GM13977 (cell line): ENCODE results near the gene STOML1.

Source experiments
- DNase-seq: peaks from one replicate; pipeline ENCODE4 v3.0.0; 2012; ENCODE audit warnings: low spot score
- CTCF ChIP-seq: IDR thresholded peaks from 2 replicates; pipeline ENCODE4 v1.5.1; 2012; ENCODE audit warnings: mild to moderate bottlenecking, control low read depth; ENCODE audit not compliant: insufficient read depth; ENCODE audit errors: extremely low read depth, missing control alignments
- in situ Hi-C: fragments of 300-500 bp; cut with MboI; formaldehyde crosslinking; loops from one replicate; pipeline ENCODE4 v1.12.0; 2022; ENCODE audit warnings: low sequenced_read_pairs, low pct_unique_long_range_greater_than_20kb, mixed read lengths, inconsistent platforms; ENCODE audit not compliant: unreplicated experiment

The STOML1 gene

GRCh38 chr15:73937296-73937695 lies 54.8 kb downstream of the STOML1 start:
- in situ Hi-C loops: no loop called here
- TF ChIP-seq CTCF: no peak
- DNase-seq: no peak

- DNase-seq: no peak
- no peak for TF ChIP-seq CTCF
- in situ Hi-C loops: no loop called here
These were observed 55.4 kb downstream of the STOML1 start for GRCh38 chr15:73936588-73937290.

GRCh38 chr15:73936181-73936580 lies 55.9 kb downstream of the STOML1 start:
- no peak for TF ChIP-seq CTCF
- in situ Hi-C loops: no loop called here
- no peak for DNase-seq

DNA sequence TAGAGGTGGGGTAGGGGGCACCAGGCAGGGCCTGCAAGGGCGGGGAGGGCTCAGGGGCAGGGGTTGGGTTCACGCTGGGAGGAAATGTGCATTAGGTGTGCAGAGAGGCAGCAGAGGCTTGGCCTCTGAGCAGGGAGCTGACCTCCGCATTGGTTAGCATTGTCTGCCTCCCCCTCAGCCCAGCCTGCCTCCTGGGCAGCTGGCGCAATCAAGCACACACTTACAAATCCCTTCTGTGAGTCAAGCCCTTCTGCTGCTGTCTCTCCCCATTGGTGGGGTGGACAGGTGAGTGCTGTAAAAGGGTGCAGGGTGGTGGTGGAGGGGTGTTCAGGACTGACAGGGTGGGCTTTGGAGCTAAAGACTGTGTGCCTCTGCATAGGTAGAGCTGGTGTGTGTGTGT lies 56.5 kb downstream of the STOML1 start:
- in situ Hi-C loops: no loop called here
- TF ChIP-seq CTCF: no peak
- DNase-seq: no peak

DNA sequence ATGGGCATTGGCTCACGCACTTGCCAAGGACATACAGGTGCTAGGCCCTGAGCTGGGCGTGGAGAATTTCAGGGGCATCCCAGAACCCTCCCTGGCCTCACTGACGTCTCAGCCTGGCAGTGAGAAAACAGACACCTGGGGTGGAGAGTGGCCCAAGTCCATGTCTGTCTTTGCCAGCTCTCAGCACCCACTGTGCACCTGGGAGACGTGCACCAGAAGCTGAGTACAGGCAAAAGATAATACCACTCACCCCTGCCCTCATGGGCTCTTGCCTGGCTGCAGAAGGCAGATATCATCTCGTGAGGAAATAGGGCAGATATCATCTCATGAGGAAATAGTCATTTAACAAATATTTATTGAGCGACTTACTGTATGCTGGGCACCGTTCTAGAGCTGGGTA lies 57.8 kb downstream of the STOML1 start:
- in situ Hi-C loops: no loop called here
- no peak for TF ChIP-seq CTCF
- no peak for DNase-seq

- no peak for DNase-seq
- in situ Hi-C loops: no loop called here
- TF ChIP-seq CTCF: no peak
These were observed 59.5 kb downstream of the STOML1 start for GRCh38 chr15:73932381-73933191.
